Anterior cingulate cortex (tissue), 58 donors: ENCODE results near the gene CALCOCO2.

Source experiments
- DNase-seq, 58 donors: peaks; one replicate each; lab custom pipeline; 2025; lab: John Stamatoyannopoulos, UW

Gene CALCOCO2

DNA sequence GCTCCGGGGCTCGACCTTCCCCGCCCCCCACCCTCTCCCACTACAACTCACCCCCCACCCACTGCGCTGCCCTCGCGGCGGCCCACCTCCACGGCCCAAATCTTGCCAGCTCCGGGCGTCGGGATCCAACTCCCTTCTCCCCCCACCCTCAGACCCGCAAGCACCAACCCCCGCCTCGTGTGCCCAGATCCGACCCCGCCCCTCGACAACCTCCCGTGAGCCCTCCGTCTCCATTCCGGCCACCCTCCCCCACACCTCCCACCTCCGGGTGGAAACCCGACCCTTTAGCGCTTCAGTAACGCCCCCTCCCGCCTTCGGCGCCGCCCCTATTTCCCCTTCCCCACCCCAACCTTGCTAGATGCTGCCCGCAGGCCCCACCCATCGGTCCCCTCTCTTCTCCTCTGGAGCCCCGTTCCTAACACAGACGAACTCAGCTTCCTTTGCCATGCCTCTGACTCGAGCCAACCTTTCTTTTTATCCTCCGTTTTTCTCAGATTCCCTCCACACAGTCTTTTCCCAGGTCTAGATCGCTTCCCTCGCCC is 78.1 kb downstream of the CALCOCO2 start:
- DNase-seq, result peak in 41 of 58 donors; percentile 10 to 63 (median 37)

DNA sequence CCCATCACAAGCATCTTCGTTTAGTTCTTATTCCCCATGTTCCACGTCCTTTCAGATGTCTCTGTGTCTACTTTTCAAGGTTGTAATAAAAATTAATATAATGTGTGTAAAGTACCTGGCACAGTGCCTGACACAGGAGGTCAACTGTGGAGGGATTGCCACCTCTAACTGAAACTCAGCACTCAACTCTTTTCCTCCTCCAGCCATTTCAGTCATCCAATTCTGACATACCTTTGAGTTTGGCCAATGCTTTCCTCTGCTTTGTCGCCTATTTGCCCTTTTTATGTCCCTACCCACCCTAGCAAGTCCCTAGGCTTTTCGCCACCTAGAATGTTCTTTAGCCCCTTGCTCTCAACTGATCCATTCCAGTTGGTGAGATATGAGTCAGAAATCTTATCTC is 78.9 kb downstream of the CALCOCO2 start:
- no peak for DNase-seq

DNA sequence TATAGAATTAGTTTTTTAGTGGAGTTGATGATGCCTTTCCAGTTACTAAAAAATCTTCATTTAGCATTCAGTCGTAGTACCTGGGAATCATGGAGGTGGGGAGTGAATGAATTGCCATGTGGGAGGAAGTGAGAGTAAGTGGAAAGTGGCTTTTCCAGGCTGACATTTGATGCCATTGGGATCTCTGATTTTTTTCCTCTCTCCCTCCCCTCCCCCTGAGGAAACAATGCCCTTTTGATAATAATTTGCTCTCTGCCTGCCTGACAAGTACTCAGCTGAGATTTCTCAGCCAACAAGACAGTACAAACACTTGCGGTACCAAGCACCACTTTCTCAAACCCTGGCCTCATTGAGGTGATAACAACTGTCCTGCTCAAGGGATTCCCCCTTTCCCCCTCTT is 79.5 kb downstream of the CALCOCO2 start:
- DNase-seq, result peak in 20 of 58 donors; percentile 1 to 73 (median 24)

DNA sequence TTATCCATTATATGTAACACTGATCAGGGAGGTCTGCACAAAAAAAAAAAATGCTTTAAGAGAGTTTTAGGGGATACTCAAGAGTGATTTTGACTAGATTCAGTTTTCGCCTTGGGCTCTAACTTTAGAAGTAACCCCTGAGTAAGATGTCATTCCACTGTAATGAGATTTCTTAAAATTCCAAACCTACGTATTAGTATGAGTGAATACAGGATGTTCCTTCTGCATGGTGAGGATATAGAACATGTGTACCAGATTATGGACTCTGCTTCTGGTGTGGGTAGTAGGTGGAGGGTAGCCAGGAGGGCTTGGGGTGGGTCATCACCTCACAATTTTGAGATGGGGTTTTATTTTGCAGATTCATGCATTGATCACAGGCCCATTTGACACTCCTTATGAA is 81.6 kb downstream of the CALCOCO2 start:
- no peak for DNase-seq
